Right lobe of liver (tissue), 4 donors: ENCODE results near the gene BEND5.

ENCODE experiments used
- CTCF ChIP-seq, 4 donors: fragments of 200-600 bp in 3 of 4; fragments of 450-650 bp in 1 of 4; IDR thresholded peaks; one replicate each; pipeline versions ENCODE4 v1.5.1 to v1.8.0; 2016 to 2022; ENCODE audit warnings: antibody characterized with exemption in 4 of 4, mild to moderate bottlenecking in 2 of 4
- POLR2A ChIP-seq: fragments of 450-650 bp; IDR thresholded peaks from one replicate; pipeline ENCODE4 v1.6.1; 2017; ENCODE audit warnings: antibody characterized with exemption, mild to moderate bottlenecking
- donor health status: DM: no; HTN: no; CAD: no.
- donor health status: DM: no; HTN: no; CAD: no.
- donor health status: DM: no; HTN: yes; CAD: no.

DNA sequence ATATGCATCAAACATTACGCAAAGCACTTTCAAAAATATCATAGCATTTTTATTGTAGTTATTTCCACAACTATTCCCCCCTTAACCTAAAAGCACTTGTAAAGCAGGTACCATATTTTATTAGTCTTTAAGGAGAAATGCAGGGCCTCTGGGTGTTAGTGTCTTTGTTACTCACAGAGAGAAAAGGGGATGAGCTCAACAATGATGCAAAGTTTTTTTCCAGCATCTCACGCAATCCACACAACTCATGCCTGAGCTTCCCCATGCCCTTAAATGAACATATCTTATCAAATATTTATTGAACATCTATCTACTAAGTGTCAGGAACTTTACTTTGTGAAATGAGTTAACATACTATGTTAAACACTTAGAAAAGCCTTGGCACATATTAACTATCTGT, 50.6 kb downstream of the BEND5 start:
- no peak for TF ChIP-seq CTCF (IDR thresholded peaks at IDR 0.05)
- TF ChIP-seq POLR2A, result no peak
